GM12873 (cell line): ENCODE measurements around the gene LPAR1.

ENCODE experiments used
- TF ChIP-seq, protein P1 (sequence below): IDR thresholded peaks from 2 replicates; pipeline ENCODE4 v1.5.1; 2012; ENCODE audit warnings: low read depth, mild to moderate bottlenecking, moderate library complexity, low read length, control low read depth; ENCODE audit not compliant: insufficient read depth; ENCODE audit errors: missing control alignments

The LPAR1 gene

DNA sequence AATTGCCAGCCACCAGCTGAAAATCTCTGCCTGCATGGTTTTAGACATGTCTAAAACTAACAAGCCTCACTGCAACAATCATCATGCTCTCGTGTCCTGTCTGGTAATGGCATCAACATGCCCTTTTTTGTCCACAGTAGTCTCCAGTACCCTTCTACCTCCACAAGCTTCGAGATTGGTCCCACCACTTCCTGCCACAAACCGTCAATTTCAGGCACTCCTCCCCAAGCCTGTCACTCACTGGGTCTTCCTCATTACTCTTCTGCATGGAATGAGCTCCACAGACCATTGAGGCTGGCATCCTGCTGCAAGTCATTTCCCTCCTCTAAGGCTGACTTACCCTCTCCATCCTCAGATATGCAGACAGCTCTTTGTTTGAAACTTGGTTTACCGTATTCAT is 9.0 kb downstream of the LPAR1 start:
- TF ChIP-seq, protein P1, sequence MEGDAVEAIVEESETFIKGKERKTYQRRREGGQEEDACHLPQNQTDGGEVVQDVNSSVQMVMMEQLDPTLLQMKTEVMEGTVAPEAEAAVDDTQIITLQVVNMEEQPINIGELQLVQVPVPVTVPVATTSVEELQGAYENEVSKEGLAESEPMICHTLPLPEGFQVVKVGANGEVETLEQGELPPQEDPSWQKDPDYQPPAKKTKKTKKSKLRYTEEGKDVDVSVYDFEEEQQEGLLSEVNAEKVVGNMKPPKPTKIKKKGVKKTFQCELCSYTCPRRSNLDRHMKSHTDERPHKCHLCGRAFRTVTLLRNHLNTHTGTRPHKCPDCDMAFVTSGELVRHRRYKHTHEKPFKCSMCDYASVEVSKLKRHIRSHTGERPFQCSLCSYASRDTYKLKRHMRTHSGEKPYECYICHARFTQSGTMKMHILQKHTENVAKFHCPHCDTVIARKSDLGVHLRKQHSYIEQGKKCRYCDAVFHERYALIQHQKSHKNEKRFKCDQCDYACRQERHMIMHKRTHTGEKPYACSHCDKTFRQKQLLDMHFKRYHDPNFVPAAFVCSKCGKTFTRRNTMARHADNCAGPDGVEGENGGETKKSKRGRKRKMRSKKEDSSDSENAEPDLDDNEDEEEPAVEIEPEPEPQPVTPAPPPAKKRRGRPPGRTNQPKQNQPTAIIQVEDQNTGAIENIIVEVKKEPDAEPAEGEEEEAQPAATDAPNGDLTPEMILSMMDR: no peak

DNA sequence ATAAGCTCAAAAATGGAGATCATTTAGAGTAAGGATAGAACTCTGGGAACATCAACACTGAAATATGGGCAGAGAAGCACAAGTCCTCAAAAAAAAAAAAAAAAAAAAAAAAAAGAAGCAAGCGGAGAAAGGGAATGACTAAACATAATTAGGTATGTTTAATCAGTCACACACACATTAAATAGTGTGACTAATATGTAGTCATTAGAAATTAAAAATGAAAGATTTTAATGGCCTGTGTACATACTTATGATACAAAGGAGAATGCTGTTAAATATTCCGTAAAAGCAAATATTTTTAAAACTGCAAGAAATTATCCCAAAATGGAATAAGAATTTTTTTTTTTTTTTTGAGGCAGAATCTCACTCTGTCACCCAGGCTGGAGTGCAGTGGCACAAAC is 10.5 kb downstream of the LPAR1 start:
- TF ChIP-seq, protein P1: no peak

DNA sequence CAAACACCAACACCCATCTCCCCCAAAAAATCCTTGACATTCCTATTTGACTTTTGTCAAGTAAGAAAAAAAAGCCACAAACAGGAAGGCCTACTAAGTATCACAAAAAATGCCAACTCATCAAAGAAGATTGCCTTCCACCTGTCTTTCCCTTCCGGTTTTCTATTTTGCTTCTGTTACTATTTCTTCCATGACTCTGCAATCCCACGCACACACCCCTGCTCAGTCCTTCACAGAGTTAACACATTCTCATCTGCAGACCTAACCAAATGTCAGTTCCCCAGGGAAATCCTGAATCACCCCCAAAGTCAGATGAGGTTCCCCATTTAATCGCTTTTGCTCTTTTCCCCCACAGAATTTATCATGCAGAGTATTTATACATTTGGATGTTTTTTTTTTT is 15.1 kb downstream of the LPAR1 start:
- TF ChIP-seq, protein P1: no peak

DNA sequence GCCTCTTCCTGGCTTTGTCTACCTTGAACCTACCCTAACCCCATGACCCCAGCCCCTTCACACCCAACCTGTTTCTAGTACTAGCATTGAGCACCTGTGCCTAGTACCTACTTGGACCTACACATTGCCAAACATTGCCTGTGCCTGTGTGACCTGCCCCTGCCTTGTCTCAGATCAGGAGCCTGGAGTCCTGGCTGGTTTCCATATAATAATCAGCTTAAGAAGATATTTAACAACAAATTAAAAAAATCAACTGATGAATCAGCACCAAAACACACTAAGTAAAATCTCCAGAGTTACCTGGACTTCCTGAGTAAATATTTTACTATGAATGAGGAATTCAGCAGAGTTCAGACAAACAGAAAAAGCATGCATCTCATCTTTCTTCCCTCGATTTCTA is 17.7 kb downstream of the LPAR1 start:
- TF ChIP-seq, protein P1: no peak

DNA sequence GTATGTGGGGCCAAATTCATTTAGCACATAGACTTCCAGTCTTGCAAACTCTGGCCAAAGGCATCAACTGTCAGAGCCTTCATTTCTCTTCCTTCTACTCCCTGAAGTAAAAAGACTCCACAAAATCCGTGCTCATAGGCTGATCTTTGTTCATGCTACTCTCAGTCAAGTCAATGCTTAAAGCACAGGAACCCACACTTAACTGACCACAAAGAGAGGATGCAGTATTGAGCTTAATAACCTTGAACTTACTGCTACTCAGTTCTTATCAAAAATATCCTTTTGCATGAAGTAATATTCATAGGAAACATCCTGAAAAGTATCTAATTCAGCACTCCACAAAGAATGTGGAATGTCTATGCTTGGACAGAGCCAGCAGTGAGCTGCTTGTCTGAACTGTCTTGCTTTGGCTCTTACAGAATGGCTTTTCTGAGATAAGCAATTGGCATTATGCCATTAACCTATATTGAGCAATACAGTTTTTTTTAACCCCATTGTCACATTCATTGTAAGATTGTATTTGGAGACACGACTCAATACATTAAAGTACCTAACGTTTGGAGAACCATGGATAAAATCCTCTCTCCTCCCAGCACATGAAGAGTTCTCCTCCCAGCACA is 21.7 kb downstream of the LPAR1 start:
- TF ChIP-seq, protein P1: no peak

DNA sequence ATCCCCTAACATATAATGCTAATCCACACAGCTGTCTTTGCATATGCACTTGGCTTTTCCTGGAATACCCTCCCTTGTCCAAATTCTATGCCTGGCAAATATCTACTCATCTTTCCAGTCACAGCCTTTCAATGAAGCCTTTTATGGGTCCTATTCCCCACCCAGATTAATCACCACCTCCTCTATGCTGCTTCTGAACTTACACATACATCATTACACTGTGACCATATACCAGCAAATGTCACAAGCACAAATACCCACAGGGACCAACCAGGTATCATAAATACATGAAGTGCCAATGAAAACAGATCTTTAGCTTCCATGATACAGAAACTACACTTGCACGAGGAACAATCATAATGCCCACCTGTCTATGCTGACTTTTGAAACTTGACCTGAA is 22.3 kb downstream of the LPAR1 start:
- TF ChIP-seq, protein P1: no peak

DNA sequence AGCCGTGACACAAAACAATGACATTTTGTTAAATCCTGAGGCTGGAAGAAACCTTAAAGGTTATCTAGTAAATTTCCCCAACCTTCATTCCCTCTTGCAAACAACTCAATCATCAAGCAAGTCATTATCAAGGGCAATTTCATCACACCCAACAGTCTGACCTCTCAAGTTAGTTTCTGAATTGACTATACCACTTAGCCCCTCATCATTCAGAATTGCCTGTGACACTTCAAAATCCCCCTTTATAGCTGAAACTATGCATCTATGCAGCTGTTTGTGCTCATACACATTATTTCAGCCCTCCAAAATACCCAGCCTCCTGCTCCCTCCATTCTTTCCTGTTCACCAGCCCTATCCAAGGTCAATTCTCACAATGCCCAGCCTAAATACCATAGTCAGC is 24.6 kb downstream of the LPAR1 start:
- TF ChIP-seq, protein P1: no peak
